HG03469 (cell line): ENCODE measurements around the gene MRPS16.
"Not testable (repeated sequence)": the region's sequence is repeated elsewhere in the genome, so short reads cannot be mapped to it uniquely, and the experiment has no call there.

Source experiments
- ATAC-seq: cut with Tn5 transposase; IDR thresholded peaks from one replicate; pipeline ENCODE4 v1.9.1; 2021; ENCODE audit warnings: mild to moderate bottlenecking, moderate library complexity, moderate number of reproducible peaks; ENCODE audit not compliant: unreplicated experiment

MRPS16 gene

DNA sequence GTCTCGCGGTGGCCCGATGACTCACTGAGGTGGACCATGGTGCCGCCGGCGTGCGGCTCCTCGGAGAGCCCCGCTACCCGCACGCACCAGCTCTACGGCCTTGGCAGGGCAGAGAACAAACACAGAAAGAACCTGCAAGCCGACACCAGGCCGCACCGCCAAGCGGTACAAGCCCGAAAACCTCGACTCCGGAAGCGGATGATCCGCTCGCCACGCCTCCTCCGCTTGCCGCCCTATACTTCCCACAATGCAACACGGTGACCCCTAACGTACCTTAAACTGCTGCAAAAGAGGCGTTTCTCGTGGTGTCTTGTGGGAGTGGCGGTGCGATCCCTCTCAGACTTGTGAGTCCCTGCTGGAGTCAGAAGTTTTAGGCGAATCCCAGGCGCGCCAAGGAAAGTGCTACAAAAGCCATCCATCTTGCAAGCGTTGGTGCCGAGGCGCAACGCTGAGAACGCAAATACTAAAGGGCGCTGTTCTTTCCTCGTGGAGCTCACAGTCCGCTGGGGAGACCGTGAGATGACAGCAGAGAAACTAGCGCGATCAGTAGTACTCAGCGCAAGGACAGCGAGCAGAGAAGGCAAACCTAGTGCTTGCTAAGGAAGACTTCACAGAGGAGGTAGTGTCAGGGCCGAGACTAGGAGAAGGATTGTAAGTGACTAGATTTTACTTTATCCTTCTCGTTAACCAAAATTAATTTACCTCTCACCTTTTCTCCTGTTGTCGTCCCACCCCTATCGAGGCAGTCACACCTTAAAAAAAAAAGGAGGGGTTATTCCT, at the start of gene MRPS16:
TSS of gene MRPS16 (minus strand) at position 200 of the 780 bp plus-strand sequence. CDS start at position 38, 162 bp downstream.
- peak; percentile 57 for ATAC-seq

DNA sequence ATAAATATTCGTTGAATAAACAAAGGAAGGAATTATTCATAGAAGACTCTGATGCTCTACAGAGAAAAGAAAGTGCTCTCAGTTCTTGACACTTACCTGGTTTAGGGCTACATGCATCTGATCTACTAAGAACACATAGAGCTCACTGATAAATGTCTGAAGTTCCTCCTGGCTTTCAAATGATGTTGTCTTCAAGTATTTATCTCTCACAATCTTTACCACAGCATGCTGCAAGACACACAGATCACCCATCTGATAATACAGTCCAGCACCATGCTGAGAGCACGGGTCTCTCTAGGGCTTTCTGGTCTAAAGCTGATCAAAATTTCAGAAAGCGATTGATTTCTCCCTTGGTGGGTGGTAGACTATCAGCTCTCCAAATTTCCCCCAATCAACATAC, 44.5 kb upstream of the MRPS16 start:
- ATAC-seq = no peak

DNA sequence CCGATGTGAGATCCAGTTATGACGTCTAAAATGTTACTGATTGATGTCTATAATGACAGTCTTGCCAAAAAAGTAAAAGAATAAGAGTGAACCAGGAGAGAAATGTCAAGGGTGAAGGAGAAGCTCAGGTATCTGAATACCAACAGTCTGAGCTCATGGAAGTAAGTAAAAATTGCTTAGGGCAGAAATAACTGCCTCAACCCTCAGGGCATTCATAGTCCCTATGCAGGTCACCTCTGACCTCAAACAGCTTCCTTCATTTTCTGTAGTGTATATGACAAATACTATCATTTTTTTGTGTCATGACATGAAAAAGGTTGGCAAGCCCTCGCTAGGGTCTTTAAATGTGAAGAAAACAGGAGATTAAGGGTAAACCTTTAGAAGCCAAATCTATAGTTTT, 41.0 kb upstream of the MRPS16 start:
- ATAC-seq = no peak

GRCh38 chr10:73289958-73290357, 37.5 kb upstream of the MRPS16 start:
- no peak for ATAC-seq

DNA sequence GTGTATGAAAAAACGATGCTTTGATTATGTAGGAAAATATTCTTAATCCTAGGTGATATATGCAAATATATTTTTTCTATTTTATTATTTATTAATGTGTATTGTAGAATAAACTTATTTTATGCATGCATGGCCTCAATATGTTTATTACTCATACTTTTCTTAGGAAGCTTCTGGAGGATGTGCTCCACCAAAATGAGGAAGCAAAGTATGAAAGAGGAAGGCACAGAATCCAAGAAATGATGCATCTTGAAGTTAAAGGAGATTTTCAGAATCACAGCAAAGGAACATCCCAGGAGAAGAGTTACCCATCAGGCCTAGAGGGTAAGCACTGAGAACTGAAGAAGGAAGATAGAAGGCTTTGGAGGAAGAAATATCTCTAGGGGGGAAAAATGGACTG, 35.0 kb upstream of the MRPS16 start:
- ATAC-seq = no peak

- ATAC-seq = no peak
Observed at GRCh38 chr10:73281097-73281496, 28.7 kb upstream of the MRPS16 start.

DNA sequence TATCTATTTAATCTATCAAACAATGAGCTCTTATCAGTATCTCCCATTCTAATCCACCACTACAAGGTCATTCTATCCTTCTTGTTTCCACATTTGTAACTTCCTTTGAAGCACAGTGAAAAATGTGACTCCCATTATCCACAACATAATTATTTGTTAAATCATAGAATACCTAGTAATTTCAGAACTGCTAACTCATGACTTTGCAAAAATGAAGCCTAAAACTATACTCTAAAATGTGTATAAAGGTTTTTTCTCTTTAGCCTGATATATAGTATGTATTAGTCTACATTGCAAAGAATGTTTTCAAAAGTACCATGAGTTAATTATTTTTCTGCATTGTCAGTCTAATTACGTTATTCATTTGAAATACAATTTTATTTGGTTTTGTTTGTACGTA, 12.0 kb upstream of the MRPS16 start:
- ATAC-seq = no peak

- no peak for ATAC-seq
Observed at GRCh38 chr10:73263693-73264347, 11.4 kb upstream of the MRPS16 start.

DNA sequence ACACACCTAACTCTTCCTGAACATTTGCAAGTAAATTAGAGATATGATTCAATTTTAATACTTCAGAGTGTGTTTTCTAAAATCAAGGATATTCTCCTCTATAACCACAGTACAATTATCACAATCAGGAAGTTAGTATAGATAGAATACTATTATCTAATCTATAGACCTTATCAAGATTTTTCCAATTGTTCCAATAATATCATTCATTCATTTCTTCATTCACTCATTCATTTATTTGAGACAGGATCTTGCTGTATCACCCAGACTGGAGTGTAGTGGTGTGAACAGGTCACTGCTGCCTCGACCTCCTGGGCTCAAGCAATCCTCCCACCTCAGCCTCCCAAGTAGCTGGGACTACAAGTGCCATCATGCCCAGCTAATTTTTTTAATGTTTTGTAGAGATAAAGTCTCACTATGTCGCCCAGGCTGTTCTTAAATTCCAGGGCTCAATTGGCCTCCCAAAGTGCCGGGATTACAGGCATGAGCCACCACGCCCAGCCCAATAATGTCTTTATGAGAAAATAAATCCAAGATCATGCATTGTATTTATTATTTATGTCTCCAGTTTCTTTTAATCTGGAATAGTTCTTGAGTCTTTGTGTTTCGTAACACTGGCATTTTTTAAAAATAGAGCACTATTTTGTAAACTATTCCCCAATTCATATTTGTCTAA, 10.6 kb upstream of the MRPS16 start:
- no peak for ATAC-seq

DNA sequence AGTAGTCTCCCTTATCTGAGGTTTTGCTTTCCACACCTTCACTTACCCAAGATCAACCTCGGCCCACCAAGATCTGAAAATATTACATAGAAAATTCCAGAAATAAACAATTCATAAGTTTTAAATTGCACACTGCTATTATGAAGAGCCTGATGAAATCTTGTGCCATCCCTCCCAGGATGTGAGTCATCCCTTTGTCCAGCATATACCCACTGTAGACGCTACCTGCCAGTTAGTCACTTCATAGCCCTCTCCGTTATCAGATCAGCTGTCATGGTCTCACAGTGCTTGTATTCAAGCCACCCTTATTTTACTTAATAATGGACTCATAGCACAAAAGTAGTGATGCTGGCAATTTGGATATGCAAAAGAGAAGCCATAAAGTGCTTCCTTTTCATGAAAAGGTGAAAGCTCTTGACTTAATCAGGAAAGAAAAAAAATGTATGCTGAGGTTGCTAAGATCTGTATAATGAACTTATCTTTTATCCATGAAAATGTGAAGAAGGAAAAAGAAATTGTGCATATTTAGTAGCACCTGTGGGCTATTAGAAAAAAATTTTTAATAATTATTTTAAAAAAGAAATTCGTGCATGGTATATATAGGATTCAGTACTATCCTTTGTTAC, 9.8 kb upstream of the MRPS16 start:
- no peak for ATAC-seq

DNA sequence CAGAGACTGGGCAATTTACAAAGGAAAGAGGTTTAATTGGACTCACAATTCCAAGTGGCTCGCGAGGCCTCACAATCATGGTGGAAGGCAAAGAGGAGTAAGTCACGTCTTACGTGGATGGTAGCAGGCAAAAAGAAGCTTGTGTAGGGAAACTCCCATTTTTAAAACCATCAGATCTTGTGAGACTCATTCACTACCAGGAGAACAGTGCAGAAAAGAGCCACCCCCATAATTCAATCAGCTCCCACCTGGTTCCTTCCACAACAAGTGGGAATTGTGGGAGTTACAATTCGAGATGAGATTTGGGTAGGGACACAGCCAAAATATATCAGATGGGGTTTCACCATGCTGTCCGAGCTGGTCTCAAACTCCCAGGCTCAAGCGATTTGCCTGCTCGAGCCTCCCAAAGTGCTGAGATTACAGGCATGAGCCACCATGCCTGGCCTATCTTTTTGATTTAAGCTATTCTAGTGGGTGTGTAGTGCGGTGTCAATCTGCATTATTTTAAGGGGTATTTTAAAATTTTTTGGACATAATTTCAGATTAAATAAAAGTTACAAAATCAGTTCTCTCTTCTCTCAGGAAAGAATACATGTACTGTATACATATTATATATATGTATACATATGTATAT, 9.0 kb upstream of the MRPS16 start:
- ATAC-seq = no peak

GRCh38 chr10:73258612-73259011, 6.2 kb upstream of the MRPS16 start:
- ATAC-seq = not testable (repeated sequence)

- no peak for ATAC-seq
Observed at GRCh38 chr10:73253225-73253555, 746 bp upstream of the MRPS16 start.

GRCh38 chr10:73251683-73252444, 580 bp downstream of the MRPS16 start:
- no peak for ATAC-seq

DNA sequence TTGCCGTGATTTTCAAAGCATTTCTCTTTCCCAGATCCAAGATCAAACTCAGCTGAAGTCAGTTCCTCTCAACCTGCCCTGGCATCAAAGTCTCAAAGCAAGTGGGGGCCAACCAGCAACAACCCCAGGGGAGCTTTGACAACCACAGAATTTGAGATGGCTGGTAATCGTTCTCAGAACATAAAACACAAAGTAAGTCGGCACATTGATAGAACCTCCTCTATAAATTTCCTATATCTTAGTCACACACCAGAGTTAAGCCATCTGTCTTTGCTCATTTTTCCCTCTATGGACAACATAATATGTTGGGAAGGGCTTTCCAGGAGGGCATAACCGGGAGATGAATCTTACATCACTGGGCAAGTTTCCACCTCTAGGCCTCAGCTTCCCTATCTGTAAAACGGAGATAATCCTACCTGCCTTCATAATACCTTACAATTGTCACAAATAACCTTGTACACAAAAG, 4.2 kb downstream of the MRPS16 start:
- ATAC-seq = no peak

DNA sequence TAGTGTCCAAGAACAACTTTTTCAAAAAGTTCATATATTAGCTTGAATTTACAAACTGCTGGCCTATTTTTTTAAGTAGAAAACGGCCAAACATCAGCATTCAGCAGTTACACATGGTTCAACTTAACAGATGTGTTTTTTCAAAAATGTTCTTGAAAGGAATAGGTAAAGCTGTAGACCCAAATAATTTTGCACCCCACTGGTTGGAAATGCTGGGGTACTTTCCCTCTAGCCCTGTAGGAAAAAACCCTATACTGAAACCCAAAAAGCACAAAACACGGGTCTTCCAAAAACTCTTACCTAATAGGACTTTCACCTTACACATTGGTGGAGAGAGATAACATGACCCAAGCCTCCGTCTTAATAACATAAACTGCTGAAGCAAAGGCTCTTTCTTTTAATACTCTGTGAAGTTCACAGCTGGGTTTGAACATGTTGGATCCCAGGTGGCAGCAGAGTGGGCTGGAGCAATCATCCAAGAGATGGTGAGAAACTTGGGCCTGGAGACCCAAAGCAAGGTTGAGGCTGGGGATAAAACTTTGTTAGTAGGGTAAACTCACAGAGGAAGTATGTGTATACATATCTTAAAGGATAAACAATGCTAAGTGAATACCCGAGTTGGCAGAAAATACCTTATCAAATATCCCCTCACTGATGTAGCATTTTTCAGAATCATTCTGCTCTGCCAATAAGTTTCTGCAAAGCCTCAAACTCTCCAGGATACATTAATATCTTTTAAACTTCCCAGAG, 4.8 kb downstream of the MRPS16 start:
- ATAC-seq = no peak

GRCh38 chr10:73246646-73247508, 5.6 kb downstream of the MRPS16 start, which contains the start of gene DNAJC9:
Gene DNAJC9, minus strand, starts transcription at chr10:73247255. Its CDS starts 66 bp downstream, at chr10:73247189.
- ATAC-seq = peak; percentile 50

GRCh38 chr10:73246322-73246645, 6.2 kb downstream of the MRPS16 start:
- ATAC-seq = no peak
